Transverse colon (tissue), 4 donors: Measurements from ENCODE around the gene CAST. TPM values are rescaled to one million over a fixed set of nuclear protein-coding genes. Genes with fewer than 3 reads are reported as not detected.

Experiments used
- DNase-seq: peaks from one replicate; pipeline ENCODE4 v3.0.0-alpha.2; 2019
- H3K27ac ChIP-seq, 4 donors: fragments of 200-600 bp; sonication (generic); 2 replicates each; pipeline ENCODE4 v1.5.1; 2016 to 2018; ENCODE audit warnings: inconsistent platforms in 4 of 4
- H3K27me3 ChIP-seq: fragments of 200-600 bp; sonication (generic); 2 replicates; pipeline ENCODE4 v1.5.1; 2017; ENCODE audit warnings: inconsistent platforms
- H3K36me3 ChIP-seq, 4 donors: fragments of 200-600 bp; sonication (generic); 2 replicates each; pipeline ENCODE4 v1.5.1; 2017 to 2019; ENCODE audit warnings: inconsistent platforms in 4 of 4
- H3K4me1 ChIP-seq, 4 donors: fragments of 200-600 bp; sonication (generic); 2 replicates each; pipeline ENCODE4 v1.5.1; 2017 to 2020; ENCODE audit warnings: inconsistent platforms in 4 of 4
- H3K4me3 ChIP-seq, 4 donors: fragments of 200-600 bp; sonication (generic); 1 replicate in 1 of 4; 2 replicates in 3 of 4; pipeline versions ENCODE4 v1.5.1 to v1.6.1; 2017 to 2019; ENCODE audit warnings: inconsistent platforms in 4 of 4
- H3K9me3 ChIP-seq, 2 donors: fragments of 200-600 bp; sonication (generic); 2 replicates each; pipeline ENCODE4 v1.5.1; 2017 to 2019; ENCODE audit warnings: inconsistent platforms in 2 of 2
- CTCF ChIP-seq, 5 experiments: fragments of 200-600 bp in 3 of 5; fragments of 450-650 bp in 2 of 5; sonication (generic) in 3 of 5; IDR thresholded peaks; 1 replicate in 2 of 5; 2 replicates in 3 of 5; pipeline ENCODE4 v1.5.1; 2016 to 2017; ENCODE audit warnings: antibody characterized with exemption in 5 of 5, inconsistent platforms in 3 of 5, mild to moderate bottlenecking in 2 of 5, moderate library complexity in 1 of 5
- EP300 ChIP-seq: sonication (generic); formaldehyde crosslinking; IDR thresholded peaks from one replicate; pipeline ENCODE4 v1.6.1; 2017; ENCODE audit warnings: antibody characterized with exemption, low read depth
- POLR2A ChIP-seq: fragments of 450-650 bp; IDR thresholded peaks from one replicate; pipeline ENCODE4 v1.6.1; 2016; ENCODE audit warnings: antibody characterized with exemption, mild to moderate bottlenecking, moderate library complexity
- POLR2AphosphoS5 ChIP-seq, 3 donors: sonication (generic); formaldehyde crosslinking; IDR thresholded peaks; one replicate each; pipeline ENCODE4 v1.6.1; 2016; ENCODE audit warnings: antibody characterized with exemption in 3 of 3
- WGBS, 2 donors: methylation state at CpG; one replicate each; pipeline ENCODE4 v1.1.5; 2018; ENCODE audit warnings: low coverage in 1 of 2; 5-methylcytosine and 5-hydroxymethylcytosine counted together
- in situ Hi-C, 4 donors: fragments of 200-750 bp; cut with MboI; loops; one replicate each; pipeline versions ENCODE4 v1.15.0 to v1.15.1; 2017; ENCODE audit warnings: low sequenced_read_pairs in 3 of 4, low pct_ligation_motif_present in 1 of 4, low pct_unique_long_range_greater_than_20kb in 1 of 4
- intact Hi-C: fragments of 100-400 bp; cut with DNase I; formaldehyde crosslinking; loops from one replicate; pipeline ENCODE4 v1.15.1; 2023; ENCODE audit warnings: low total_unique reads
- total RNA-seq, 4 donors: library from RNA; depleted of rRNA; stranded (reverse); fragments of >200 nt; gene quantifications; one replicate each; pipeline ENCODE4 v1.1.0, GENCODE V29; 2016

Gene CAST
- total RNA-seq, 4 donors from 2014 or later: 237 to 556 (median 335) TPM

- intact Hi-C loops: no loop called here
- H3K27ac ChIP-seq: no peak overlapping the region
- H3K9me3 ChIP-seq: no peaks in the 10 kb centered on the region
- TF ChIP-seq EP300 (no peak), CTCF (IDR thresholded peaks at IDR 0.05) (no peak), POLR2A (no peak), POLR2AphosphoS5 (IDR thresholded peaks at IDR 0.05) (no peak)
- peaks cover 0 to 14% (median 3%) of the 10 kb centered on the region in 4 donors for H3K4me1 ChIP-seq
- in situ Hi-C loops: no loop called here
- DNase-seq: no peak
- H3K27me3 ChIP-seq: no peaks in the 10 kb centered on the region
- no peak overlapping the region for H3K4me3 ChIP-seq
- no peaks in the 10 kb centered on the region for H3K36me3 ChIP-seq
These were observed 150.7 kb downstream of the CAST start for GRCh38 chr5:96812851-96813250.

- DNase-seq: no peak
- H3K9me3 ChIP-seq: no peaks in the 10 kb centered on the region
- peaks cover 0 to 8% (median 0%) of the 10 kb centered on the region in 4 donors for H3K4me1 ChIP-seq
- no peaks in the 10 kb centered on the region for H3K27me3 ChIP-seq
- H3K4me3 ChIP-seq: no peak overlapping the region
- no peaks in the 10 kb centered on the region for H3K36me3 ChIP-seq
- in situ Hi-C loops (no loop called here), intact Hi-C loops (no loop called here)
- 90 to 95% methylated on average over 3 of the region's 3 CpGs for whole genome bisulfite sequencing, 2 donors
- no peak overlapping the region for H3K27ac ChIP-seq
- TF ChIP-seq POLR2A (no peak), CTCF (IDR thresholded peaks at IDR 0.05) (no peak), POLR2AphosphoS5 (IDR thresholded peaks at IDR 0.05) (no peak), EP300 (no peak)
These were observed 151.9 kb downstream of the CAST start for GRCh38 chr5:96814041-96814440.

GRCh38 chr5:96816411-96816939, 154.3 kb downstream of the CAST start:
- in situ Hi-C loops: no loop called here
- peak; percentile 35 for DNase-seq
- H3K4me3 ChIP-seq: no peak overlapping the region

GRCh38 chr5:96816991-96817390, 154.8 kb downstream of the CAST start:
- Histone ChIP-seq H3K4me3 (no peak overlapping the region), H3K27ac (peak overlapping the region in 3 of 4 donors; percentile 26 to 50 (median 28)), H3K4me1 (peaks cover 0 to 10% (median 0%) of the 10 kb centered on the region in 4 donors), H3K27me3 (no peaks in the 10 kb centered on the region), H3K9me3 (no peaks in the 10 kb centered on the region), H3K36me3 (no peaks in the 10 kb centered on the region)
- 63% methylated on average over 1 of the region's 1 CpG; no CpG with 5 or more reads in 1 of the 2 donors for WGBS, 2 donors
- in situ Hi-C loops: no loop called here
- intact Hi-C loops: no loop called here
- no peak for DNase-seq
- TF ChIP-seq EP300: no peak
- TF ChIP-seq CTCF (IDR thresholded peaks at IDR 0.05): no peak

More at GRCh38 chr5:96816411-96816939, 154.3 kb downstream of the CAST start:
- Histone ChIP-seq H3K36me3 (no peaks in the 10 kb centered on the region), H3K27me3 (no peaks in the 10 kb centered on the region), H3K4me1 (peaks cover 0 to 10% (median 0%) of the 10 kb centered on the region in 4 donors), H3K9me3 (no peaks in the 10 kb centered on the region), H3K27ac (peak overlapping the region in 3 of 4 donors; percentile 26 to 50 (median 28))
- WGBS, 2 donors: 72% methylated on average over 6 of the region's 6 CpGs; no CpG with 5 or more reads in 1 of the 2 donors
- intact Hi-C loops: no loop called here
- TF ChIP-seq POLR2AphosphoS5 (IDR thresholded peaks at IDR 0.05) (peak in 1 of 3 donors; percentile 24), CTCF (IDR thresholded peaks at IDR 0.05) (no peak)
